H9 (cell line): ENCODE data around the gene PRKCA. TPM values are rescaled to one million over a fixed set of nuclear protein-coding genes. Genes with fewer than 3 reads are reported as not detected.

ENCODE experiments used
- DNase-seq: peaks from one replicate; pipeline ENCODE4 v3.0.0-alpha.2; 2017
- H2AFZ ChIP-seq: one replicate; pipeline ENCODE4 v1.6.1; 2013; ENCODE audit warnings: mild to moderate bottlenecking, low read length, control low read depth, moderate library complexity
- H2AK5ac ChIP-seq: 2 replicates; pipeline ENCODE4 v1.6.1; 2013; ENCODE audit warnings: low read length, control low read depth, mixed read lengths; ENCODE audit not compliant: insufficient read length
- H2BK120ac ChIP-seq: one replicate; pipeline ENCODE4 v1.6.1; 2013; ENCODE audit warnings: low read depth, mild to moderate bottlenecking, low read length, control low read depth, inconsistent platforms; ENCODE audit not compliant: poor library complexity, severe bottlenecking
- H2BK12ac ChIP-seq: 2 replicates; pipeline ENCODE4 v1.6.1; 2013; ENCODE audit warnings: low read length, control low read depth, mixed read lengths, low read depth; ENCODE audit not compliant: insufficient read length
- H2BK15ac ChIP-seq: 2 replicates; pipeline ENCODE4 v1.6.1; 2013; ENCODE audit warnings: low read depth, low read length, control low read depth
- H2BK20ac ChIP-seq: one replicate; pipeline ENCODE4 v1.6.1; 2013; ENCODE audit warnings: low read depth, mild to moderate bottlenecking, low read length, control low read depth, inconsistent platforms; ENCODE audit not compliant: poor library complexity, severe bottlenecking
- H2BK5ac ChIP-seq: 2 replicates; pipeline ENCODE4 v1.6.1; 2013; ENCODE audit warnings: low read length, control low read depth, mixed read lengths; ENCODE audit not compliant: insufficient read length
- H3K14ac ChIP-seq: 2 replicates; pipeline ENCODE4 v1.6.1; 2013; ENCODE audit warnings: low read length, control low read depth; ENCODE audit not compliant: insufficient read depth
- H3K18ac ChIP-seq: 2 replicates; pipeline ENCODE4 v1.6.1; 2013; ENCODE audit warnings: low read depth, mild to moderate bottlenecking, mixed read lengths, low read length, control low read depth; ENCODE audit not compliant: insufficient read length
- H3K23ac ChIP-seq: 2 replicates; pipeline ENCODE4 v1.6.1; 2013; ENCODE audit warnings: low read length, control low read depth, mixed read lengths, low read depth; ENCODE audit not compliant: insufficient read length
- H3K23me2 ChIP-seq: 2 replicates; pipeline ENCODE4 v1.6.1; 2013; ENCODE audit warnings: low read depth, mild to moderate bottlenecking, mixed read lengths, low read length, control low read depth; ENCODE audit not compliant: insufficient read length, poor library complexity, severe bottlenecking
- H3K27ac ChIP-seq: 2 replicates; pipeline ENCODE4 v1.5.1; 2013; ENCODE audit warnings: low read length, control low read depth, mixed read lengths, low read depth; ENCODE audit not compliant: insufficient read length
- H3K27me3 ChIP-seq: 2 replicates; pipeline ENCODE4 v1.6.1; 2013; ENCODE audit warnings: low read length, control low read depth, inconsistent platforms; ENCODE audit not compliant: insufficient read depth
- H3K4ac ChIP-seq: 2 replicates; pipeline ENCODE4 v1.6.1; 2013; ENCODE audit warnings: low read depth, mild to moderate bottlenecking, control low read depth, inconsistent platforms, low read length, moderate library complexity
- H3K4me1 ChIP-seq: 2 replicates; pipeline ENCODE4 v1.6.1; 2013; ENCODE audit warnings: low read length, control low read depth, inconsistent platforms; ENCODE audit not compliant: insufficient read depth
- H3K4me2 ChIP-seq: 2 replicates; pipeline ENCODE4 v1.6.1; 2013; ENCODE audit warnings: low read length, control low read depth, mixed read lengths; ENCODE audit not compliant: insufficient read length, insufficient read depth
- H3K56ac ChIP-seq: 2 replicates; pipeline ENCODE4 v1.6.1; 2013; ENCODE audit warnings: low read depth, mild to moderate bottlenecking, mixed read lengths, low read length, control low read depth; ENCODE audit not compliant: insufficient read length
- H3K79me1 ChIP-seq: 2 replicates; pipeline ENCODE4 v1.6.1; 2013; ENCODE audit warnings: low read depth, mild to moderate bottlenecking, moderate library complexity, low read length, control low read depth, inconsistent platforms; ENCODE audit not compliant: insufficient read depth, poor library complexity, severe bottlenecking
- H3K79me2 ChIP-seq: 2 replicates; pipeline ENCODE4 v1.6.1; 2013; ENCODE audit warnings: low read length, control low read depth, inconsistent platforms; ENCODE audit not compliant: insufficient read depth
- H3K9ac ChIP-seq: 2 replicates; pipeline ENCODE4 v1.6.1; 2013; ENCODE audit warnings: low read length, control low read depth, mixed read lengths; ENCODE audit not compliant: insufficient read length; ENCODE audit errors: extremely low read depth
- H3K9me3 ChIP-seq: one replicate; pipeline ENCODE4 v1.6.1; 2013; ENCODE audit warnings: low read depth, low read length, inconsistent platforms; ENCODE audit not compliant: control insufficient read depth
- H3T11ph ChIP-seq: one replicate; pipeline ENCODE4 v1.6.1; 2013; ENCODE audit warnings: mild to moderate bottlenecking, low read length, control low read depth, inconsistent platforms
- H4K20me1 ChIP-seq: one replicate; pipeline ENCODE4 v1.6.1; 2013; ENCODE audit not compliant: control insufficient read depth, insufficient read length, insufficient read depth
- H4K5ac ChIP-seq: 2 replicates; pipeline ENCODE4 v1.6.1; 2013; ENCODE audit warnings: low read depth, mild to moderate bottlenecking, mixed read lengths, low read length, control low read depth; ENCODE audit not compliant: insufficient read length
- H4K8ac ChIP-seq: replicated peaks from 2 replicates; pipeline ENCODE4 v1.6.1; 2013; ENCODE audit warnings: low read length, control low read depth, mixed read lengths, low read depth; ENCODE audit not compliant: insufficient read length
- H4K91ac ChIP-seq: 2 replicates; pipeline ENCODE4 v1.6.1; 2013; ENCODE audit warnings: low read depth, mild to moderate bottlenecking, moderate library complexity, mixed read lengths, low read length, control low read depth; ENCODE audit not compliant: insufficient read length
- H3K27ac Mint-ChIP-seq, 3 experiments: 2 replicates in 2 of 3; 3 replicates in 1 of 3; pipeline ENCODE4 v1.8.0; 2020 to 2021; ENCODE audit warnings: mixed read lengths in 3 of 3, mild to moderate bottlenecking in 1 of 3, moderate library complexity in 1 of 3
- H3K27me3 Mint-ChIP-seq: 2 replicates; pipeline ENCODE4 v1.8.0; 2021; ENCODE audit warnings: low read depth, mild to moderate bottlenecking, moderate library complexity, mixed read lengths
- H3K36me3 Mint-ChIP-seq, 3 experiments: 2 replicates in 2 of 3; 3 replicates in 1 of 3; pipeline ENCODE4 v1.8.0; 2020 to 2021; ENCODE audit warnings: low read depth in 3 of 3, mixed read lengths in 3 of 3; ENCODE audit not compliant: insufficient read depth in 1 of 3
- H3K4me1 Mint-ChIP-seq, 2 experiments: 2 replicates each; pipeline ENCODE4 v1.8.0; 2020; ENCODE audit warnings: mixed read lengths in 2 of 2
- H3K4me3 Mint-ChIP-seq, 2 experiments: 2 replicates in 1 of 2; 3 replicates in 1 of 2; pipeline ENCODE4 v1.8.0; 2020 to 2021; ENCODE audit warnings: mild to moderate bottlenecking in 2 of 2, mixed read lengths in 2 of 2, moderate library complexity in 1 of 2
- H3K9me3 Mint-ChIP-seq, 2 experiments: 2 replicates in 1 of 2; 3 replicates in 1 of 2; pipeline ENCODE4 v1.8.0; 2020; ENCODE audit warnings: mild to moderate bottlenecking in 2 of 2, mixed read lengths in 2 of 2, moderate library complexity in 1 of 2
- CTCF ChIP-seq: fragments of 200-600 bp; sonication (generic); conservative IDR thresholded peaks from 3 replicates; pipeline ENCODE4 v1.8.0; 2021; ENCODE audit warnings: antibody characterized with exemption, mild to moderate bottlenecking
- WGBS: extraction: QIAGEN DNeasy Blood & Tissue Kit; methylation state at CpG from one replicate; pipeline ENCODE4 v1.1.7; 2013; ENCODE audit warnings: missing lambda C conversion rate, low lambda C conversion rate, mixed read lengths; ENCODE audit not compliant: insufficient read length; ENCODE audit errors: extremely low coverage; 5-methylcytosine and 5-hydroxymethylcytosine counted together
- total RNA-seq: library from RNA; stranded (reverse); gene quantifications from 2 replicates; pipeline ENCODE4 v1.2.1, GENCODE V29; 2021

The PRKCA gene
- total RNA-seq, 1 experiment from 2014 or later, result 10.5 TPM

GRCh38 chr17:66340720-66341119 lies 38.3 kb downstream of the PRKCA start:
- no peak overlapping the region for H2BK15ac ChIP-seq
- no peak overlapping the region for H3K14ac ChIP-seq
- H2BK12ac ChIP-seq, result no peak overlapping the region
- no peaks in the 10 kb centered on the region for H3K79me1 ChIP-seq
- no peak overlapping the region for H3K56ac ChIP-seq
- no peak for TF ChIP-seq CTCF
- H4K91ac ChIP-seq, result no peak overlapping the region
- H4K20me1 ChIP-seq, result no peaks in the 10 kb centered on the region
- H3T11ph ChIP-seq, result no peak overlapping the region
- H2AFZ ChIP-seq, result no peak overlapping the region
- H3K23ac ChIP-seq, result no peak overlapping the region
- no peaks in the 10 kb centered on the region for H3K27me3 Mint-ChIP-seq
- peaks cover 9 to 17% of the 10 kb centered on the region in 2 experiments for H3K4me1 Mint-ChIP-seq
- H3K9me3 Mint-ChIP-seq, result no peaks in the 10 kb centered on the region
- no peak overlapping the region for H2BK120ac ChIP-seq
- H3K79me2 ChIP-seq, result no peaks in the 10 kb centered on the region
- no peak overlapping the region for H4K8ac ChIP-seq
- no peak overlapping the region for H3K9ac ChIP-seq
- no peak overlapping the region for H2BK20ac ChIP-seq
- no peak overlapping the region for H2AK5ac ChIP-seq
- H3K23me2 ChIP-seq, result no peaks in the 10 kb centered on the region
- no peak overlapping the region for H3K18ac ChIP-seq
- H3K9me3 ChIP-seq, result no peaks in the 10 kb centered on the region
- no peak overlapping the region for H2BK5ac ChIP-seq
- H3K4me2 ChIP-seq, result no peak overlapping the region
- no peak overlapping the region for H3K4ac ChIP-seq
- H3K27me3 ChIP-seq, result no peaks in the 10 kb centered on the region
- H3K27ac ChIP-seq, result no peak overlapping the region
- no peak for DNase-seq
- no peak overlapping the region for H3K4me3 Mint-ChIP-seq
- no peak overlapping the region for H4K5ac ChIP-seq
- no peak overlapping the region for H3K27ac Mint-ChIP-seq
- no peaks in the 10 kb centered on the region for H3K4me1 ChIP-seq
- WGBS, result no CpG with 5 or more reads among the region's 2 CpGs
- no peaks in the 10 kb centered on the region for H3K36me3 Mint-ChIP-seq
